ENCODE results near the gene DCAF7.

DNA sequence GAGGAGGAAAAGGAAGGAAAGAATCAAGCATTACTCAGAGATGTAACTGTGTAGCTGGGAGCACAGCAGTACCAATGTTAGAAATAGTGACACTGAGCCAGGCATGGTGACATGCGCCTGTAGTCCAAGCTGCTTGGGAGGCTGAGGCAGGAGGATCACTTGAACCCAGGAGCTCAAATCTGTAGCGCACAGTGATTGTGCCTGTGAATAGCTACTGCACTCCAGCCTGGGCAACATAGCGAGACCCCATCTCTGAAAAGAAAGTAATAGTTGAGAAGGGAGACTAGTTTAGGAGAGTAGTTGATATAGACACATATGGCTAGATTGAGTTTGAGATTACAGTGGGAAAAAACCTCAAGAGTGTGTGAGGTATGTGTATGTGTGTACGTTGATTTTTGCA lies 89.8 kb downstream of the DCAF7 start:
- TF ChIP-seq YY1 (IDR thresholded peaks at IDR 0.05; ENCODE audit: insufficient read depth, insufficient read length) (no peak), SUZ12 (IDR thresholded peaks at IDR 0.05; ENCODE audit: extremely low read depth, insufficient read depth, insufficient read length) (no peak)

Measured in NT2/D1 (cell line).